ENCODE data around the gene FMN2. TPM values are rescaled to one million over a fixed set of nuclear protein-coding genes. Genes with fewer than 3 reads are reported as not detected.
"Not testable (repeated sequence)": the region's sequence is repeated elsewhere in the genome, so short reads cannot be mapped to it uniquely, and the experiment has no call there.

FMN2 gene
- total RNA-seq, 1 experiment from 2014 or later = 4.6 TPM

- Histone ChIP-seq H4K20me1 (ENCODE audit: low read length) (no peaks in the 10 kb centered on the region), H3K4me3 (ENCODE audit: low read length) (no peak overlapping the region), H3K36me3 (ENCODE audit: low read depth, low read length) (peaks cover 5% of the 10 kb centered on the region; the same call in 1 of the 2 replicates), H3K9ac (ENCODE audit: low read length) (no peak overlapping the region), H3K4me2 (ENCODE audit: low read length) (no peak overlapping the region), H3K4me1 (ENCODE audit: insufficient read depth, low read length) (no peaks in the 10 kb centered on the region), H2AFZ (ENCODE audit: low read length) (no peak overlapping the region), H3K9me2 (replicated peaks; ENCODE audit: low read length) (no peaks in the 10 kb centered on the region), H3K27ac (ENCODE audit: low read length) (no peak overlapping the region), H3K9me3 (ENCODE audit: low read length) (no peaks in the 10 kb centered on the region), H3K79me2 (ENCODE audit: low read length) (no peaks in the 10 kb centered on the region), H3K27me3 (ENCODE audit: low read length) (no peaks in the 10 kb centered on the region), H3F3A (ENCODE audit: low read length, unreplicated experiment) (no peaks in the 10 kb centered on the region)
- CTCF ChIA-PET = no interaction called here
- no peak for ATAC-seq
- no TSS peak for BruUV-seq (replicated peaks)
- TF ChIP-seq CTCF (conservative IDR thresholded peaks at IDR 0.05; ENCODE audit: low read depth, low read length) = no peak
- no peak for TF ChIP-seq EZH2 (IDR thresholded peaks at IDR 0.05; ENCODE audit: low read length, unreplicated experiment)
- TF ChIP-seq EZH2phosphoT487 (IDR thresholded peaks at IDR 0.05; ENCODE audit: borderline replicate concordance, low read length) = no peak
- intact Hi-C loops (cut with micrococcal nuclease) = no loop called here
- POLR2A ChIA-PET (ENCODE audit: unreplicated experiment) = no interaction called here
- DNase-seq = no peak
Observed at GRCh38 chr1:240274569-240274968, 182.9 kb downstream of the FMN2 start.

- H3K79me2 ChIP-seq (ENCODE audit: low read length); POLR2A ChIA-PET (ENCODE audit: unreplicated experiment); intact Hi-C loops (cut with micrococcal nuclease); H3K27me3 ChIP-seq (ENCODE audit: low read length); BruUV-seq (replicated peaks); H2AFZ ChIP-seq (ENCODE audit: low read length); DNase-seq; H3K27ac ChIP-seq (ENCODE audit: low read length); H3K9ac ChIP-seq (ENCODE audit: low read length); ATAC-seq; H3K9me3 ChIP-seq (ENCODE audit: low read length); H3K4me3 ChIP-seq (ENCODE audit: low read length); H4K20me1 ChIP-seq (ENCODE audit: low read length); H3K9me2 ChIP-seq (replicated peaks; ENCODE audit: low read length); H3K4me2 ChIP-seq (ENCODE audit: low read length); H3K36me3 ChIP-seq (ENCODE audit: low read depth, low read length); H3F3A ChIP-seq (ENCODE audit: low read length, unreplicated experiment); H3K4me1 ChIP-seq (ENCODE audit: insufficient read depth, low read length); CTCF ChIA-PET: not testable (repeated sequence)
Observed at GRCh38 chr1:240275219-240275618, 183.5 kb downstream of the FMN2 start.

- Histone ChIP-seq H3K27me3 (ENCODE audit: low read length) (no peaks in the 10 kb centered on the region), H3K4me2 (ENCODE audit: low read length) (no peak overlapping the region), H3K4me1 (ENCODE audit: insufficient read depth, low read length) (no peaks in the 10 kb centered on the region), H3K9me2 (replicated peaks; ENCODE audit: low read length) (no peaks in the 10 kb centered on the region), H3K36me3 (ENCODE audit: low read depth, low read length) (no peaks in the 10 kb centered on the region; the same call in 1 of the 2 replicates), H3K9ac (ENCODE audit: low read length) (no peak overlapping the region), H2AFZ (ENCODE audit: low read length) (no peak overlapping the region), H3K27ac (ENCODE audit: low read length) (no peak overlapping the region), H3K4me3 (ENCODE audit: low read length) (no peak overlapping the region), H3K79me2 (ENCODE audit: low read length) (no peaks in the 10 kb centered on the region), H3K9me3 (ENCODE audit: low read length) (no peaks in the 10 kb centered on the region), H3F3A (ENCODE audit: low read length, unreplicated experiment) (no peaks in the 10 kb centered on the region), H4K20me1 (ENCODE audit: low read length) (no peaks in the 10 kb centered on the region)
- ChIA-PET POLR2A (ENCODE audit: unreplicated experiment) (no interaction called here), CTCF (no interaction called here)
- no peak for DNase-seq
- TF ChIP-seq EZH2phosphoT487 (IDR thresholded peaks at IDR 0.05; ENCODE audit: borderline replicate concordance, low read length) (no peak), EZH2 (IDR thresholded peaks at IDR 0.05; ENCODE audit: low read length, unreplicated experiment) (no peak), CTCF (conservative IDR thresholded peaks at IDR 0.05; ENCODE audit: low read depth, low read length) (no peak)
- no TSS peak for BruUV-seq (replicated peaks)
- no peak for ATAC-seq
- intact Hi-C loops (cut with micrococcal nuclease) = no loop called here
Observed at GRCh38 chr1:240278082-240278481, 186.4 kb downstream of the FMN2 start.

All from PC-3 (cell line).